ENCODE data around the gene VDR.

GRCh38 chr12:47940773-47941474 is 36.1 kb upstream of the VDR start:
- no peak for TF ChIP-seq CTCF (IDR thresholded peaks at IDR 0.05; ENCODE audit: poor library complexity)
- no peak for TF ChIP-seq EZH2 (IDR thresholded peaks at IDR 0.05; ENCODE audit: borderline replicate concordance)
